ENCODE measurements around the gene LRG1.

Gene LRG1

DNA sequence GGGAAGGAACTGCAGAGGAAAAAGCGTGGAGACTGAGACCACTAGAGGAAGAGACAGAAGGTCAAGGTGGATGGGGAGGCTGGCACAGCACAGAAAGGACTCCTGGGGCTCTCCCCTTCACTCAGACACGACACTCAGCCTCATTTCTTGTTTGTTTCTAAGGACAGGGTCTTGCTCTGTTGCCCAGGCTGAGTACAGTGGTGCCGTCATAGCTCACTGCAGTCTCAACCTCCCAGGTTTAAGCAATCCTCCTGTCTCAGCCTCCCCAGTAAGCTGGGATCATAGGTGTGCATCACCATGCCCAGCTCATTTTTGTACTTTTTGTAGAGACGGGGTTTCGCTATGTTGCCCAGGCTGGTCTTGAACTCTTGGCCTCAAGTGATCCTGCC, 31.1 kb upstream of the LRG1 start:
- Histone ChIP-seq H3K4me3 (replicated peaks; ENCODE audit: insufficient read depth, low read length) (no peak overlapping the region), H3K27ac (replicated peaks) (no peak overlapping the region), H3K27me3 (ENCODE audit: insufficient read depth, poor library complexity, severe bottlenecking) (no peaks in the 10 kb centered on the region)
- no peak for DNase-seq (ENCODE audit: low read depth in 1 of 2, low spot score in 1 of 2)
- TF ChIP-seq POLR2AphosphoS5 (IDR thresholded peaks at IDR 0.05; ENCODE audit: low read depth), result no peak
- TF ChIP-seq GABPA (IDR thresholded peaks at IDR 0.05; ENCODE audit: low read depth), result no peak
- TF ChIP-seq, protein P1, sequence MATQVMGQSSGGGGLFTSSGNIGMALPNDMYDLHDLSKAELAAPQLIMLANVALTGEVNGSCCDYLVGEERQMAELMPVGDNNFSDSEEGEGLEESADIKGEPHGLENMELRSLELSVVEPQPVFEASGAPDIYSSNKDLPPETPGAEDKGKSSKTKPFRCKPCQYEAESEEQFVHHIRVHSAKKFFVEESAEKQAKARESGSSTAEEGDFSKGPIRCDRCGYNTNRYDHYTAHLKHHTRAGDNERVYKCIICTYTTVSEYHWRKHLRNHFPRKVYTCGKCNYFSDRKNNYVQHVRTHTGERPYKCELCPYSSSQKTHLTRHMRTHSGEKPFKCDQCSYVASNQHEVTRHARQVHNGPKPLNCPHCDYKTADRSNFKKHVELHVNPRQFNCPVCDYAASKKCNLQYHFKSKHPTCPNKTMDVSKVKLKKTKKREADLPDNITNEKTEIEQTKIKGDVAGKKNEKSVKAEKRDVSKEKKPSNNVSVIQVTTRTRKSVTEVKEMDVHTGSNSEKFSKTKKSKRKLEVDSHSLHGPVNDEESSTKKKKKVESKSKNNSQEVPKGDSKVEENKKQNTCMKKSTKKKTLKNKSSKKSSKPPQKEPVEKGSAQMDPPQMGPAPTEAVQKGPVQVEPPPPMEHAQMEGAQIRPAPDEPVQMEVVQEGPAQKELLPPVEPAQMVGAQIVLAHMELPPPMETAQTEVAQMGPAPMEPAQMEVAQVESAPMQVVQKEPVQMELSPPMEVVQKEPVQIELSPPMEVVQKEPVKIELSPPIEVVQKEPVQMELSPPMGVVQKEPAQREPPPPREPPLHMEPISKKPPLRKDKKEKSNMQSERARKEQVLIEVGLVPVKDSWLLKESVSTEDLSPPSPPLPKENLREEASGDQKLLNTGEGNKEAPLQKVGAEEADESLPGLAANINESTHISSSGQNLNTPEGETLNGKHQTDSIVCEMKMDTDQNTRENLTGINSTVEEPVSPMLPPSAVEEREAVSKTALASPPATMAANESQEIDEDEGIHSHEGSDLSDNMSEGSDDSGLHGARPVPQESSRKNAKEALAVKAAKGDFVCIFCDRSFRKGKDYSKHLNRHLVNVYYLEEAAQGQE (IDR thresholded peaks at IDR 0.05; ENCODE audit: insufficient replicate concordance, low read depth), result no peak
- TF ChIP-seq SPI1 (IDR thresholded peaks at IDR 0.05; ENCODE audit: borderline replicate concordance, low read depth), result no peak
- TF ChIP-seq, protein P2, sequence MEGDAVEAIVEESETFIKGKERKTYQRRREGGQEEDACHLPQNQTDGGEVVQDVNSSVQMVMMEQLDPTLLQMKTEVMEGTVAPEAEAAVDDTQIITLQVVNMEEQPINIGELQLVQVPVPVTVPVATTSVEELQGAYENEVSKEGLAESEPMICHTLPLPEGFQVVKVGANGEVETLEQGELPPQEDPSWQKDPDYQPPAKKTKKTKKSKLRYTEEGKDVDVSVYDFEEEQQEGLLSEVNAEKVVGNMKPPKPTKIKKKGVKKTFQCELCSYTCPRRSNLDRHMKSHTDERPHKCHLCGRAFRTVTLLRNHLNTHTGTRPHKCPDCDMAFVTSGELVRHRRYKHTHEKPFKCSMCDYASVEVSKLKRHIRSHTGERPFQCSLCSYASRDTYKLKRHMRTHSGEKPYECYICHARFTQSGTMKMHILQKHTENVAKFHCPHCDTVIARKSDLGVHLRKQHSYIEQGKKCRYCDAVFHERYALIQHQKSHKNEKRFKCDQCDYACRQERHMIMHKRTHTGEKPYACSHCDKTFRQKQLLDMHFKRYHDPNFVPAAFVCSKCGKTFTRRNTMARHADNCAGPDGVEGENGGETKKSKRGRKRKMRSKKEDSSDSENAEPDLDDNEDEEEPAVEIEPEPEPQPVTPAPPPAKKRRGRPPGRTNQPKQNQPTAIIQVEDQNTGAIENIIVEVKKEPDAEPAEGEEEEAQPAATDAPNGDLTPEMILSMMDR (IDR thresholded peaks at IDR 0.05; ENCODE audit: insufficient read depth, low read length), result no peak

DNA sequence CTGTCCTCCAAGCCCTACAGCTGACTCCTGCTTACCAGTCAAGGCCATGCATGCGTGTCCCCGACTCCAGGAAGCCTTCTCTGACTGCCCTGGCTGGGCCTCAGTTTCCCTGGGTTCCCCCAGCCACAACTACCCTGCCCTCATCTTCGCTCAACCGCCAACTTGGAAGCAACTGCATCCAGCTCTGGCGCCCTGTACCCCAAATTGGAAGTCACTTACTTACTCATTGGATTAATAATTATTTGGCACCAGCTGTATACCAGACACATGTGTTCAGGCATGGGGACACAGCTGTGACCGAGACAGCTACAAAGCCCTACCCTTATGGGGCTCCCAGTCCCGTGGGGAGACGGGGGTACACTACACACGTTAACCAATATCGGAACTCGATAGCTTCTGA, 30.6 kb upstream of the LRG1 start:
- Histone ChIP-seq H3K27ac (replicated peaks) (no peak overlapping the region), H3K4me3 (replicated peaks; ENCODE audit: insufficient read depth, low read length) (no peak overlapping the region), H3K27me3 (ENCODE audit: insufficient read depth, poor library complexity, severe bottlenecking) (no peaks in the 10 kb centered on the region)
- TF ChIP-seq GABPA (IDR thresholded peaks at IDR 0.05; ENCODE audit: low read depth), result no peak
- TF ChIP-seq, protein P2 (IDR thresholded peaks at IDR 0.05; ENCODE audit: insufficient read depth, low read length), result no peak
- TF ChIP-seq, protein P1 (IDR thresholded peaks at IDR 0.05; ENCODE audit: insufficient replicate concordance, low read depth), result no peak
- TF ChIP-seq SPI1 (IDR thresholded peaks at IDR 0.05; ENCODE audit: borderline replicate concordance, low read depth), result no peak
- no peak for TF ChIP-seq POLR2AphosphoS5 (IDR thresholded peaks at IDR 0.05; ENCODE audit: low read depth)
- no peak for DNase-seq (ENCODE audit: low read depth in 1 of 2, low spot score in 1 of 2)

DNA sequence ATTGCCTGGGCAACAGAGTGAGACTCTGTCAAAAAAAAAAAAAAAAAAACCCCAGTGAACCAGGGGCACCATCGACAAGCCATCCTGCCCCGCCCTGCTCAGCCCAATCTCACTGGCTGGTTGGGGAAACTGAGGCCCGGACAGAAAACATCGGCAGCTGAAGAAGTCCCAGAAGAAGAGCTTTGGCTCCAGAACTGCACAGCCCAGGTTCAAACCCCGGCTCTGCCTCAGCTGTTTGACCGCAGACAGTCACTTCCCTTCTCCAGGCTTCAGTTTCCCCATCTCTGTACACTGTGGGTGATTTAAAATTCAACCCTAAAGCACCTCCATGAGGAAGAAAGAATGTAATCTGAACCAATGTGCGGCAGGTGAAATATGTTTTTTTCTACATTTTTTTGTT, 29.1 kb upstream of the LRG1 start:
- H3K27ac ChIP-seq (replicated peaks), result no peak overlapping the region
- DNase-seq (ENCODE audit: low read depth in 1 of 2, low spot score in 1 of 2), result peak; percentile 58 to 89
- no peaks in the 10 kb centered on the region for H3K27me3 ChIP-seq (ENCODE audit: insufficient read depth, poor library complexity, severe bottlenecking)
- TF ChIP-seq SPI1 (IDR thresholded peaks at IDR 0.05; ENCODE audit: borderline replicate concordance, low read depth), result peak; percentile 96
- TF ChIP-seq, protein P1 (IDR thresholded peaks at IDR 0.05; ENCODE audit: insufficient replicate concordance, low read depth), result no peak
- TF ChIP-seq GABPA (IDR thresholded peaks at IDR 0.05; ENCODE audit: low read depth), result no peak
- no peak for TF ChIP-seq POLR2AphosphoS5 (IDR thresholded peaks at IDR 0.05; ENCODE audit: low read depth)
- H3K4me3 ChIP-seq (replicated peaks; ENCODE audit: insufficient read depth, low read length), result no peak overlapping the region
